ENCODE data around the gene ZMYND12. TPM values are rescaled to one million over a fixed set of nuclear protein-coding genes. Genes with fewer than 3 reads are reported as not detected.

Gene ZMYND12
- total RNA-seq, 2 experiments from 2014 or later, result not detected

- Histone ChIP-seq H3K4me2 (ENCODE audit: low read length) (no peak overlapping the region), H4K20me1 (ENCODE audit: insufficient read depth, low read length) (no peaks in the 10 kb centered on the region), H3K27ac (ENCODE audit: low read depth, low read length, poor library complexity, severe bottlenecking) (no peak overlapping the region), H3K9me3 (ENCODE audit: low read length) (no peaks in the 10 kb centered on the region), H3K36me3 (ENCODE audit: insufficient read depth, low read length) (peaks cover 4% of the 10 kb centered on the region; the same call in 1 of the 2 replicates), H3K79me2 (ENCODE audit: insufficient read depth, low read depth, low read length) (peaks cover 4% of the 10 kb centered on the region; the same call in 1 of the 2 replicates), H2AFZ (ENCODE audit: low read length) (no peak overlapping the region), H3K4me3 (ENCODE audit: low read depth, low read length, poor library complexity, severe bottlenecking) (no peak overlapping the region), H3K9me2 (ENCODE audit: insufficient read depth, low read length) (no peaks in the 10 kb centered on the region), H3K4me1 (ENCODE audit: insufficient read depth, low read length, poor library complexity, severe bottlenecking) (peaks cover 12% of the 10 kb centered on the region)
- ChIA-PET CTCF (ENCODE audit: unreplicated experiment) (no interaction called here), POLR2A (no interaction called here)
- no TSS peak for BruUV-seq (replicated peaks)
- no peak for DNase-seq (ENCODE audit: low spot score)
- TF ChIP-seq CTCF (conservative IDR thresholded peaks at IDR 0.05; ENCODE audit: low read length) (no peak), EZH2phosphoT487 (IDR thresholded peaks at IDR 0.05; ENCODE audit: borderline replicate concordance, low read depth, low read length) (no peak)
- intact Hi-C loops (cut with micrococcal nuclease; ENCODE audit: unreplicated experiment), result no loop called here
These were observed 2.4 kb downstream of the ZMYND12 start for GRCh38 chr1:42453386-42453785.

GRCh38 chr1:42450061-42450460 lies 5.8 kb downstream of the ZMYND12 start:
- no peak for DNase-seq (ENCODE audit: low spot score)
- H3K9me3 ChIP-seq (ENCODE audit: low read length), result no peaks in the 10 kb centered on the region
- intact Hi-C loops (cut with micrococcal nuclease; ENCODE audit: unreplicated experiment), result no loop called here
- no peaks in the 10 kb centered on the region for H3K4me1 ChIP-seq (ENCODE audit: insufficient read depth, low read length, poor library complexity, severe bottlenecking)
- no peaks in the 10 kb centered on the region for H3K36me3 ChIP-seq (ENCODE audit: insufficient read depth, low read length)
- TF ChIP-seq EZH2phosphoT487 (IDR thresholded peaks at IDR 0.05; ENCODE audit: borderline replicate concordance, low read depth, low read length) (no peak), CTCF (conservative IDR thresholded peaks at IDR 0.05; ENCODE audit: low read length) (no peak)
- no peak overlapping the region for H3K4me2 ChIP-seq (ENCODE audit: low read length)
- no peaks in the 10 kb centered on the region for H3K9me2 ChIP-seq (ENCODE audit: insufficient read depth, low read length)
- ChIA-PET CTCF (ENCODE audit: unreplicated experiment) (no interaction called here), POLR2A (no interaction called here)
- no peak overlapping the region for H3K27ac ChIP-seq (ENCODE audit: low read depth, low read length, poor library complexity, severe bottlenecking)
- H2AFZ ChIP-seq (ENCODE audit: low read length), result no peak overlapping the region
- no peaks in the 10 kb centered on the region for H4K20me1 ChIP-seq (ENCODE audit: insufficient read depth, low read length)
- no peak overlapping the region for H3K4me3 ChIP-seq (ENCODE audit: low read depth, low read length, poor library complexity, severe bottlenecking)
- H3K79me2 ChIP-seq (ENCODE audit: insufficient read depth, low read depth, low read length), result no peaks in the 10 kb centered on the region
- no TSS peak for BruUV-seq (replicated peaks)

- POLR2A ChIA-PET, result no interaction called here
- TF ChIP-seq CTCF (conservative IDR thresholded peaks at IDR 0.05; ENCODE audit: low read length) (no peak), EZH2phosphoT487 (IDR thresholded peaks at IDR 0.05; ENCODE audit: borderline replicate concordance, low read depth, low read length) (no peak)
- Histone ChIP-seq H3K4me1 (ENCODE audit: insufficient read depth, low read length, poor library complexity, severe bottlenecking) (no peaks in the 10 kb centered on the region), H3K27ac (ENCODE audit: low read depth, low read length, poor library complexity, severe bottlenecking) (no peak overlapping the region), H4K20me1 (ENCODE audit: insufficient read depth, low read length) (no peaks in the 10 kb centered on the region), H3K4me2 (ENCODE audit: low read length) (no peak overlapping the region), H2AFZ (ENCODE audit: low read length) (no peak overlapping the region), H3K9me2 (ENCODE audit: insufficient read depth, low read length) (no peaks in the 10 kb centered on the region), H3K4me3 (ENCODE audit: low read depth, low read length, poor library complexity, severe bottlenecking) (no peak overlapping the region), H3K79me2 (ENCODE audit: insufficient read depth, low read depth, low read length) (no peaks in the 10 kb centered on the region), H3K9me3 (ENCODE audit: low read length) (no peaks in the 10 kb centered on the region), H3K36me3 (ENCODE audit: insufficient read depth, low read length) (no peaks in the 10 kb centered on the region)
- CTCF ChIA-PET (ENCODE audit: unreplicated experiment), result no interaction called here
- no peak for DNase-seq (ENCODE audit: low spot score)
- no TSS peak for BruUV-seq (replicated peaks)
- intact Hi-C loops (cut with micrococcal nuclease; ENCODE audit: unreplicated experiment), result no loop called here
These were observed 6.6 kb downstream of the ZMYND12 start for GRCh38 chr1:42449256-42449655.

All from OCI-LY7 (cell line).